K562 (cell line): Measurements from ENCODE around the gene SLC33A1. TPM values are rescaled to one million over a fixed set of nuclear protein-coding genes. Genes with fewer than 3 reads are reported as not detected.

Experiments
- CREM ChIP-seq: IDR thresholded peaks from 2 replicates; pipeline ENCODE4 v1.6.1; 2014; ENCODE audit warnings: antibody characterized with exemption, low read depth
- MBD1 ChIP-seq: fragments of 250-450 bp; sonication (Bioruptor Pico); IDR thresholded peaks from 2 replicates; pipeline ENCODE4 v1.8.0; 2022; ENCODE audit warnings: inconsistent platforms
- MGA ChIP-seq: fragments of 450-650 bp; IDR thresholded peaks from 2 replicates; pipeline ENCODE4 v1.6.1; 2016; ENCODE audit warnings: mild to moderate bottlenecking, moderate library complexity
- ZNF146 ChIP-seq: IDR thresholded peaks from one replicate; pipeline ENCODE4 v1.6.1; 2018; ENCODE audit warnings: missing compliant biosample characterization; ENCODE audit not compliant: unreplicated experiment
- polyA plus RNA-seq, 8 experiments: library from polyadenylated mRNA; depleted of rRNA in 4 of 8; stranded (reverse) in 5 of 8; unstranded in 3 of 8; fragments of >200 nt; fragmentation: Nextera tagmentation in 2 of 8; fragmentation: Illumina TruSeq in 1 of 8; extraction: Ambion mirVana in 2 of 8; extraction: Trizol in 1 of 8; gene quantifications; 2 replicates each; pipeline versions ENCODE4 v1.2.1 to v1.2.3, GENCODE V29; 2011 to 2014; ENCODE audit warnings: inconsistent platforms in 1 of 8, missing spikeins in 1 of 8
- total RNA-seq, 7 experiments: library from RNA; depleted of rRNA in 6 of 7; stranded (reverse); fragments of >200 nt in 6 of 7; fragmentation: Illumina TruSeq in 2 of 7; extraction: Trizol in 2 of 7; gene quantifications; 2 replicates each; pipeline versions ENCODE4 v1.2.1 to v1.2.3, GENCODE V29; 2011 to 2021; ENCODE audit warnings: low replicate concordance in 1 of 7
- TF ChIP-seq, protein P1 (sequence below): fragments of 450-650 bp; IDR thresholded peaks from 2 replicates; pipeline ENCODE4 v1.6.1; 2016; ENCODE audit warnings: low read depth, mild to moderate bottlenecking, moderate library complexity

Gene SLC33A1
- total and polyA plus RNA-seq, 9 of the 15 experiments (the other 6 are each of a cell fraction or from before 2014, with no cell fraction given), result 6.2 to 26.8 (median 19.6) TPM

DNA sequence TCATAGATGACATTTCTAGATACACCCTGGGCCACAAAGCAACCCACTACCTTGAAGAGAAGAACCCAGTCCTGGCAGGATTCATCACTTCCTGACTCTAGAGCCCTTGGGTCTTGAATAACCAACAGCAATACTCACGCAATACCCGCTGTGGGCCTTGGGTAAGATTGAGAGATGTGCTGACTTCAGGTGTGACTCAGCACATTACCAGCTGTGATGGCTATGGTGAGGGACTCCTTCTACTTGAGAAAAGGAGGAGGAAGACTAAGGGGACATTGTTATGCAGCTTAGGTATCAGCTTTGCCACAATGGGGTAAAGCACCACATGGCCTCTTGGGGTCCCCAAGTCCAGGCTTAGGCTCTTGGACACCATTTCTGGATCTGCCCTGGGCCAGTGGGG lies 63.0 kb downstream of the SLC33A1 start (continued):
- no peak for TF ChIP-seq CREM
- TF ChIP-seq, protein P1, sequence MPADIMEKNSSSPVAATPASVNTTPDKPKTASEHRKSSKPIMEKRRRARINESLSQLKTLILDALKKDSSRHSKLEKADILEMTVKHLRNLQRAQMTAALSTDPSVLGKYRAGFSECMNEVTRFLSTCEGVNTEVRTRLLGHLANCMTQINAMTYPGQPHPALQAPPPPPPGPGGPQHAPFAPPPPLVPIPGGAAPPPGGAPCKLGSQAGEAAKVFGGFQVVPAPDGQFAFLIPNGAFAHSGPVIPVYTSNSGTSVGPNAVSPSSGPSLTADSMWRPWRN, result no peak
- no peak for TF ChIP-seq ZNF146
- TF ChIP-seq MGA, result no peak
- no peak for TF ChIP-seq MBD1 (CRISPR knock-in tag)
